ENCODE data around the gene KCNJ10. TPM values are rescaled to one million over a fixed set of nuclear protein-coding genes. Genes with fewer than 3 reads are reported as not detected.

KCNJ10 gene
- total and polyA plus RNA-seq, 2 of the 13 experiments (the other 11 are each of a cell fraction or from before 2014, with no cell fraction given) = 4.4 to 10.3 TPM

DNA sequence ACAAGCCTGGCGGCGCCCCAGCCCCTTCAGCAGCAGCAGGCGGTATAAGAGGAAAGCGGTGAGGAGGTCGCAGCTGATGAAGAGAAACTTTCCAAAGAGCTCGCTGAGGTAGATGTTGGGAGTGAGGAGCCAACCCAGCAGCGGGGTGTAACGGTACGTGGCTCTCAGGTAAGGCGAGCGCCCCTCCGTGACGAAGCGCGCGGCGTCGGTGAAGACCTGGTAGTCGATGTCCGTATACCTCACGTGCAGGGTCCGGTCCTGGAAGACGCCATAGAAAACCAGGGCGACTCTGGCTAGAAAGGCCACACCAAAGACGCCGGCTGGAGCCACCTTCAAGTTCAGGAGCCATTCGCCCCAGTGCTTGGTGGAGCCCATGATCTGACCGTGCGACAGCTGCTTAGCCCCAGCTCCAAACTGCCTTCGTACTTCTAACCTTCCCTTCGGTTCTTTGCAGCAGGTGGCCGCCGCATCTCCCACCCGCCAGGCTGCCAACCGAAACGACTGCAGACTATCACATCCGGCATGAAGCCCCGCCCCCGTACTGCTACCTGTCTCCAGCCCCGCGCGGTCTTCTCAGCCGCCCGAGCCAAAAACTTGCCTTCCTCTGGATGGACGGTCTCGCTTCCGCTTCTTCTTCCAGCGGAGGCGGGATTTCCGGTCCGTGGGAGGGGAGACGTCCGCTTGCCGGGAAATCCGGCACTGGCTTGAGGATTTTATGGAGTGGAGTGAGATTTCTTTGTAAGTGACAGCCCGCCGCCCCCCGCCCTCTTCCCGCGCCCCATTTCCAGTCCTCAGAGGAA lies 38.4 kb downstream of the KCNJ10 start, which contains the start of gene PIGM (continued):
- TF ChIP-seq JARID2 (CRISPR knock-in tag; IDR thresholded peaks at IDR 0.05; ENCODE audit: insufficient replicate concordance) = peak; percentile 47
- peak; percentile 64 for TF ChIP-seq HOXA3 (CRISPR knock-in tag; IDR thresholded peaks at IDR 0.05)
- peak; percentile 64; the same call in 1 of the 2 replicates for TF ChIP-seq ERF (CRISPR knock-in tag; IDR thresholded peaks at IDR 0.05)
- no peak for TF ChIP-seq ZNF333 (CRISPR knock-in tag; IDR thresholded peaks at IDR 0.05; ENCODE audit: borderline replicate concordance)
- TF ChIP-seq, protein P1, sequence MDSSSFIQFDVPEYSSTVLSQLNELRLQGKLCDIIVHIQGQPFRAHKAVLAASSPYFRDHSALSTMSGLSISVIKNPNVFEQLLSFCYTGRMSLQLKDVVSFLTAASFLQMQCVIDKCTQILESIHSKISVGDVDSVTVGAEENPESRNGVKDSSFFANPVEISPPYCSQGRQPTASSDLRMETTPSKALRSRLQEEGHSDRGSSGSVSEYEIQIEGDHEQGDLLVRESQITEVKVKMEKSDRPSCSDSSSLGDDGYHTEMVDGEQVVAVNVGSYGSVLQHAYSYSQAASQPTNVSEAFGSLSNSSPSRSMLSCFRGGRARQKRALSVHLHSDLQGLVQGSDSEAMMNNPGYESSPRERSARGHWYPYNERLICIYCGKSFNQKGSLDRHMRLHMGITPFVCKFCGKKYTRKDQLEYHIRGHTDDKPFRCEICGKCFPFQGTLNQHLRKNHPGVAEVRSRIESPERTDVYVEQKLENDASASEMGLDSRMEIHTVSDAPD (CRISPR knock-in tag; IDR thresholded peaks at IDR 0.05) = no peak
- TF ChIP-seq, protein P2, sequence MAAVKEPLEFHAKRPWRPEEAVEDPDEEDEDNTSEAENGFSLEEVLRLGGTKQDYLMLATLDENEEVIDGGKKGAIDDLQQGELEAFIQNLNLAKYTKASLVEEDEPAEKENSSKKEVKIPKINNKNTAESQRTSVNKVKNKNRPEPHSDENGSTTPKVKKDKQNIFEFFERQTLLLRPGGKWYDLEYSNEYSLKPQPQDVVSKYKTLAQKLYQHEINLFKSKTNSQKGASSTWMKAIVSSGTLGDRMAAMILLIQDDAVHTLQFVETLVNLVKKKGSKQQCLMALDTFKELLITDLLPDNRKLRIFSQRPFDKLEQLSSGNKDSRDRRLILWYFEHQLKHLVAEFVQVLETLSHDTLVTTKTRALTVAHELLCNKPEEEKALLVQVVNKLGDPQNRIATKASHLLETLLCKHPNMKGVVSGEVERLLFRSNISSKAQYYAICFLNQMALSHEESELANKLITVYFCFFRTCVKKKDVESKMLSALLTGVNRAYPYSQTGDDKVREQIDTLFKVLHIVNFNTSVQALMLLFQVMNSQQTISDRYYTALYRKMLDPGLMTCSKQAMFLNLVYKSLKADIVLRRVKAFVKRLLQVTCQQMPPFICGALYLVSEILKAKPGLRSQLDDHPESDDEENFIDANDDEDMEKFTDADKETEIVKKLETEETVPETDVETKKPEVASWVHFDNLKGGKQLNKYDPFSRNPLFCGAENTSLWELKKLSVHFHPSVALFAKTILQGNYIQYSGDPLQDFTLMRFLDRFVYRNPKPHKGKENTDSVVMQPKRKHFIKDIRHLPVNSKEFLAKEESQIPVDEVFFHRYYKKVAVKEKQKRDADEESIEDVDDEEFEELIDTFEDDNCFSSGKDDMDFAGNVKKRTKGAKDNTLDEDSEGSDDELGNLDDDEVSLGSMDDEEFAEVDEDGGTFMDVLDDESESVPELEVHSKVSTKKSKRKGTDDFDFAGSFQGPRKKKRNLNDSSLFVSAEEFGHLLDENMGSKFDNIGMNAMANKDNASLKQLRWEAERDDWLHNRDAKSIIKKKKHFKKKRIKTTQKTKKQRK (IDR thresholded peaks at IDR 0.05; ENCODE audit: low read length) = no peak
- TF ChIP-seq, protein P3, sequence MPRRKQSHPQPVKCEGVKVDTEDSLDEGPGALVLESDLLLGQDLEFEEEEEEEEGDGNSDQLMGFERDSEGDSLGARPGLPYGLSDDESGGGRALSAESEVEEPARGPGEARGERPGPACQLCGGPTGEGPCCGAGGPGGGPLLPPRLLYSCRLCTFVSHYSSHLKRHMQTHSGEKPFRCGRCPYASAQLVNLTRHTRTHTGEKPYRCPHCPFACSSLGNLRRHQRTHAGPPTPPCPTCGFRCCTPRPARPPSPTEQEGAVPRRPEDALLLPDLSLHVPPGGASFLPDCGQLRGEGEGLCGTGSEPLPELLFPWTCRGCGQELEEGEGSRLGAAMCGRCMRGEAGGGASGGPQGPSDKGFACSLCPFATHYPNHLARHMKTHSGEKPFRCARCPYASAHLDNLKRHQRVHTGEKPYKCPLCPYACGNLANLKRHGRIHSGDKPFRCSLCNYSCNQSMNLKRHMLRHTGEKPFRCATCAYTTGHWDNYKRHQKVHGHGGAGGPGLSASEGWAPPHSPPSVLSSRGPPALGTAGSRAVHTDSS (CRISPR knock-in tag; conservative IDR thresholded peaks at IDR 0.05) = no peak
- TF ChIP-seq ZNF33B (CRISPR knock-in tag; IDR thresholded peaks at IDR 0.05) = no peak; the same call in 1 of the 2 replicates
- no peak for TF ChIP-seq CBX1 (IDR thresholded peaks at IDR 0.05; ENCODE audit: low read depth)
- TF ChIP-seq ZNF446 (CRISPR knock-in tag; IDR thresholded peaks at IDR 0.05) = no peak; the same call in 1 of the 2 replicates
- TF ChIP-seq HNRNPUL1 (IDR thresholded peaks at IDR 0.05; ENCODE audit: low read depth, low read length) = no peak
- TF ChIP-seq ATF1 (CRISPR knock-in tag; IDR thresholded peaks at IDR 0.05) = 0 out of 2 replicates have a peak, but pooled peaks have one; percentile 41
- TF ChIP-seq HOXA7 (CRISPR knock-in tag; IDR thresholded peaks at IDR 0.05) = no peak
- TF ChIP-seq ZNF878 (CRISPR knock-in tag; IDR thresholded peaks at IDR 0.05) = no peak
- TF ChIP-seq, protein P4, sequence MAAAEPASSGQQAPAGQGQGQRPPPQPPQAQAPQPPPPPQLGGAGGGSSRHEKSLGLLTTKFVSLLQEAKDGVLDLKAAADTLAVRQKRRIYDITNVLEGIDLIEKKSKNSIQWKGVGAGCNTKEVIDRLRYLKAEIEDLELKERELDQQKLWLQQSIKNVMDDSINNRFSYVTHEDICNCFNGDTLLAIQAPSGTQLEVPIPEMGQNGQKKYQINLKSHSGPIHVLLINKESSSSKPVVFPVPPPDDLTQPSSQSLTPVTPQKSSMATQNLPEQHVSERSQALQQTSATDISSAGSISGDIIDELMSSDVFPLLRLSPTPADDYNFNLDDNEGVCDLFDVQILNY (CRISPR knock-in tag; conservative IDR thresholded peaks at IDR 0.05) = no peak
- TF ChIP-seq ZNF468 (CRISPR knock-in tag; IDR thresholded peaks at IDR 0.05) = no peak
- 0 out of 2 replicates have a peak, but pooled peaks have one; percentile 45 for TF ChIP-seq ZNF337 (CRISPR knock-in tag; IDR thresholded peaks at IDR 0.05; ENCODE audit: borderline replicate concordance, low read depth)
- TF ChIP-seq FOXM1 (CRISPR knock-in tag; IDR thresholded peaks at IDR 0.05) = no peak
- TF ChIP-seq, protein P5, sequence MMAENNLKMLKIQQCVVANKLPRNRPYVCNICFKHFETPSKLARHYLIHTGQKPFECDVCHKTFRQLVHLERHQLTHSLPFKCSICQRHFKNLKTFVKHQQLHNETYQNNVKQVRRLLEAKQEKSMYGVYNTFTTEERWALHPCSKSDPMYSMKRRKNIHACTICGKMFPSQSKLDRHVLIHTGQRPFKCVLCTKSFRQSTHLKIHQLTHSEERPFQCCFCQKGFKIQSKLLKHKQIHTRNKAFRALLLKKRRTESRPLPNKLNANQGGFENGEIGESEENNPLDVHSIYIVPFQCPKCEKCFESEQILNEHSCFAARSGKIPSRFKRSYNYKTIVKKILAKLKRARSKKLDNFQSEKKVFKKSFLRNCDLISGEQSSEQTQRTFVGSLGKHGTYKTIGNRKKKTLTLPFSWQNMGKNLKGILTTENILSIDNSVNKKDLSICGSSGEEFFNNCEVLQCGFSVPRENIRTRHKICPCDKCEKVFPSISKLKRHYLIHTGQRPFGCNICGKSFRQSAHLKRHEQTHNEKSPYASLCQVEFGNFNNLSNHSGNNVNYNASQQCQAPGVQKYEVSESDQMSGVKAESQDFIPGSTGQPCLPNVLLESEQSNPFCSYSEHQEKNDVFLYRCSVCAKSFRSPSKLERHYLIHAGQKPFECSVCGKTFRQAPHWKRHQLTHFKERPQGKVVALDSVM (CRISPR knock-in tag; IDR thresholded peaks at IDR 0.05) = peak; percentile 39; the same call in 1 of the 2 replicates

Data from HepG2 (cell line).